ENCODE results near the gene ARL8A. TPM values are rescaled to one million over a fixed set of nuclear protein-coding genes. Genes with fewer than 3 reads are reported as not detected.

Gene ARL8A
- total RNA-seq, 3 donors from 2014 or later: 36.3 to 69.6 (median 41.2) TPM

DNA sequence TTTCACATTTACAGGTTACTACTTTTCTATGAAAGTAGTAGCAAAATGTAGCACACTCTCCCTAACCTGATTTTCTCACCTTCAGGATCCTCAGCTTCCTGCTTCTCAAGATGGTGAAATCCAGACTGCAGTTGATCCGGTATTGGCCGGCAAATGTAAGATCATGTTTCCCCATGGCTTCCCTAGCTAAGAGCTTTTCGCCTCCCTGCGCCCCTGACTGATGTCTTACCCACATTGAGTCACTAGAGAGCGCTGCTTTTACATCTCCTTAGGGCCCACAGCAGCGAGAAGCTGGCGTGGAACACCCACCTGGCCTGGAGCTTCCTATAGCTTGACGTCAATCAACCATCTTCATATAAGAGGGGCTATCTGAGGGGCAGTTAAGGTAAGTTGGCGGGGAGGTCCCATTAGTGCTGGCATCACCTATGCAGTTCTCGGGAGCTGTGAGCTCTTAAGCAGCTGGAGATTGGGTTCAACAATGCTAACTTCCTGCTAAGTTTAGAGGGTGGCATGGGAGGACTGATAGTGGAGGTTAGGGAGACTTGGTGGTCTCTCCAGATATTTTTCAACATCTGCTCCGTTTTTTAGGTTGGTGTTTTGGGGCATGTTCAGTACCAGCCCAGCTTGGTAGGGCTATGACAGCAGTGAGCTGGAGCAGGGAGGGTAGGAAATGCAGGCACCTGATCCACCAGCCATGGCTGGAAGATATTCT is 10.4 kb upstream of the ARL8A start:
- intact Hi-C loops (cut with DNase I, micrococcal nuclease): no loop called here
- H3K9me3 ChIP-seq: no peaks in the 10 kb centered on the region
- no peak overlapping the region for H3K4me3 ChIP-seq
- DNase-seq (peak in 1 of 3 donors; percentile 70), ATAC-seq (peak; percentile 85)
- TF ChIP-seq, protein P1, sequence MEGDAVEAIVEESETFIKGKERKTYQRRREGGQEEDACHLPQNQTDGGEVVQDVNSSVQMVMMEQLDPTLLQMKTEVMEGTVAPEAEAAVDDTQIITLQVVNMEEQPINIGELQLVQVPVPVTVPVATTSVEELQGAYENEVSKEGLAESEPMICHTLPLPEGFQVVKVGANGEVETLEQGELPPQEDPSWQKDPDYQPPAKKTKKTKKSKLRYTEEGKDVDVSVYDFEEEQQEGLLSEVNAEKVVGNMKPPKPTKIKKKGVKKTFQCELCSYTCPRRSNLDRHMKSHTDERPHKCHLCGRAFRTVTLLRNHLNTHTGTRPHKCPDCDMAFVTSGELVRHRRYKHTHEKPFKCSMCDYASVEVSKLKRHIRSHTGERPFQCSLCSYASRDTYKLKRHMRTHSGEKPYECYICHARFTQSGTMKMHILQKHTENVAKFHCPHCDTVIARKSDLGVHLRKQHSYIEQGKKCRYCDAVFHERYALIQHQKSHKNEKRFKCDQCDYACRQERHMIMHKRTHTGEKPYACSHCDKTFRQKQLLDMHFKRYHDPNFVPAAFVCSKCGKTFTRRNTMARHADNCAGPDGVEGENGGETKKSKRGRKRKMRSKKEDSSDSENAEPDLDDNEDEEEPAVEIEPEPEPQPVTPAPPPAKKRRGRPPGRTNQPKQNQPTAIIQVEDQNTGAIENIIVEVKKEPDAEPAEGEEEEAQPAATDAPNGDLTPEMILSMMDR (IDR thresholded peaks at IDR 0.05): peak; percentile 33
- H3K36me3 ChIP-seq (ENCODE audit: low read depth): no peaks in the 10 kb centered on the region
- peaks cover 11% of the 10 kb centered on the region for H3K4me1 ChIP-seq (ENCODE audit: low read depth)

DNA sequence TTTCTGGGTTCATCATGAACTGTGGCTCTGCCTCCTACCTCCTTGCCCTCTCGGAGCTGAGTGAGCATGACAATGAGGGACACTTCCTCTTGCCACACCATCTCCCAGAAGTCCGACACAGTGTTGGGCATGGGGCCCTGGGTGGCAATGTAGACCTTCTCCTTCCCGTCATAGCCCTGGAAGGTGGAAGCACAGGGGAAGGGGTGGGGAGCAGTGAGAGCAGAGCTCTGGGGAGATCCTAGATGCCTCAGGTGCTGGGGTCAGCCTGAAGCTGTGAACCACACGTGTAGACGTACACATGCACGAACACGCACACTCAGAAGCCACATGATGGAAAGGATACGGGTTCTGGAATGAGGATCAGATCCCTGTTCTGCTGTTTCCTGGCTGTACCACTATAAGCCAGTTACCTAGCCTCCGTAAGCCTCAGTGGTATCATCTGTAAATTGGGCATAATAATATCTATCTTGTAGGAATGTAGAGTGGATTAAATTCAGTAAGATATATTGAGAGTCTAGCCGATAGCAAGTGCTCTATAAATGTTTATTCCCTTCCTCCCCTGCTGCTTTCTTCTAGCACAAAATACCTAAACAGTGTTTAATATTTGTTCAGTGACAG is 9.7 kb upstream of the ARL8A start:
- intact Hi-C loops (cut with DNase I, micrococcal nuclease): no loop called here
- Histone ChIP-seq H3K9me3 (no peaks in the 10 kb centered on the region), H3K36me3 (ENCODE audit: low read depth) (no peaks in the 10 kb centered on the region), H3K4me1 (ENCODE audit: low read depth) (peaks cover 11% of the 10 kb centered on the region), H3K4me3 (no peak overlapping the region)
- DNase-seq (no peak), ATAC-seq (no peak)
- TF ChIP-seq, protein P1 (IDR thresholded peaks at IDR 0.05): no peak

DNA sequence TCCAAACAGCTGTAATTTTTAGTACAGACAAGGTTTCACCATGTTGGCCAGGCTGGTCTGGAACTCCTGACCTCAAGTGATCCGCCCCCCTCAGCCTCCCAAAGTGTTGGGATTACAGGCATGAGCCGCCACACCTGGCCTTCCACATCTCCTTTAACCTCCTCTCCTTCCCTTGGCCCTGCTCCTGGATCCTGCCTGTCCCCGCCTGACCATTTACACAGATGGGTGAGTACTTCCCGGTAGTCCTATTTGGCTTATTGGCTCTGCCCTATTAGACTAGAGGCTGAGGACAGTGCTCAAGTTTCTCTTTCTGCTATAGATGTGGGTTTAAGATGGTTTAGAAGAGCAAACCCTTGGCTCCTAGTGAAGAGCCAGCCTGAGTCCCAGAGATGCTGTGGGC is 8.7 kb upstream of the ARL8A start:
- no peaks in the 10 kb centered on the region for H3K9me3 ChIP-seq
- TF ChIP-seq, protein P1 (IDR thresholded peaks at IDR 0.05): no peak
- no peak for DNase-seq
- intact Hi-C loops (cut with DNase I, micrococcal nuclease): no loop called here
- no peak overlapping the region for H3K4me3 ChIP-seq
- H3K4me1 ChIP-seq (ENCODE audit: low read depth): peaks cover 11% of the 10 kb centered on the region
- ATAC-seq: no peak
- no peaks in the 10 kb centered on the region for H3K36me3 ChIP-seq (ENCODE audit: low read depth)

DNA sequence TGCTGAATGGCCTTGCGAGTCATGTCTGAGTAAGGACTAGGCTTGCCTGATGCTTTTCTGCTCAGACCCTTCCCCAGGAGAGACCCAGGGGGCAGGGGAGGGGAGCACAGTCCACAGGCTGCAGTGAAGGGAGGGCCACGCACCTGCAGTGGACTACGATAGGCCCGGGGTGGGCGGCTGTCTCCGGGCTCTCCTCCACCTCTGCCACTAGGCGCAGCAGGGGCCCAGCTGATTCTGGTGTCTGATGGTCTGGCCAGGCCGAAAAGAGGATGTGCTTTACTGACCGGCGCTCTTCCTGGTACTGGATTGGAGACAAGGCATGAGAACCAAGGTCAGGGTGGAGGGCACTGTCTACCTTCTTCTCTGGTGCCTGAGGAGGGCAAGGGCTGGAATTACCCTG is 7.9 kb upstream of the ARL8A start:
- Histone ChIP-seq H3K36me3 (ENCODE audit: low read depth) (no peaks in the 10 kb centered on the region), H3K9me3 (no peaks in the 10 kb centered on the region), H3K4me3 (no peak overlapping the region), H3K4me1 (ENCODE audit: low read depth) (peaks cover 11% of the 10 kb centered on the region)
- no peak for ATAC-seq
- TF ChIP-seq, protein P1 (IDR thresholded peaks at IDR 0.05): no peak
- DNase-seq: no peak
- intact Hi-C loops (cut with DNase I, micrococcal nuclease): no loop called here

DNA sequence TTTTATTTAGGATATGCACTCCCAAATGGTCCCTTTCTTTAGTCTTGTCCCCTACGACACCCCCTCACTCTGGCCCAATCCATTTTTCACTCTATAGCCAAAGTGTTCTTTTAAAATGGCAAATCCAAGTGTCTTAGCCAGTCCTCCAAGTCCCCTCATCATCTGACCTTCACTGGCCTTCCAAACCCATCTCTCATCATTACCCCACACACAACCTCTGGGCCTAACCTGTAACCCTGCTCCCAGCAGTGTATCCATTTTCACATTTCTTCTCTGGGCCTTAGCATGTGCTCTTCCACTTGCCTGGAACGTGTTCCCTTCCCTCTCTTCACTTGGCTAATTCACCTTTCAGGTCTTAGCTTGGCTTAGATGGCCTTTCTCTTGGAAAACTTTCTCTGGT is 6.5 kb upstream of the ARL8A start:
- TF ChIP-seq, protein P1 (IDR thresholded peaks at IDR 0.05): no peak
- Histone ChIP-seq H3K36me3 (ENCODE audit: low read depth) (no peaks in the 10 kb centered on the region), H3K9me3 (no peaks in the 10 kb centered on the region), H3K4me1 (ENCODE audit: low read depth) (peaks cover 11% of the 10 kb centered on the region), H3K4me3 (no peak overlapping the region)
- intact Hi-C loops (cut with DNase I, micrococcal nuclease): no loop called here
- no peak for ATAC-seq
- no peak for DNase-seq
